HG03064 (cell line): ENCODE measurements around the gene SCFD2.
A peak's percentile ranks its signal among the peaks of the same experiment; 100 is the strongest.
"Not testable (repeated sequence)": the region's sequence is repeated elsewhere in the genome, so short reads cannot be mapped to it uniquely, and the experiment has no call there.

Experiments
- ATAC-seq: cut with Tn5 transposase; IDR thresholded peaks from one replicate; pipeline ENCODE4 v1.9.1; 2021; ENCODE audit warnings: low read depth; ENCODE audit not compliant: unreplicated experiment

The SCFD2 gene

DNA sequence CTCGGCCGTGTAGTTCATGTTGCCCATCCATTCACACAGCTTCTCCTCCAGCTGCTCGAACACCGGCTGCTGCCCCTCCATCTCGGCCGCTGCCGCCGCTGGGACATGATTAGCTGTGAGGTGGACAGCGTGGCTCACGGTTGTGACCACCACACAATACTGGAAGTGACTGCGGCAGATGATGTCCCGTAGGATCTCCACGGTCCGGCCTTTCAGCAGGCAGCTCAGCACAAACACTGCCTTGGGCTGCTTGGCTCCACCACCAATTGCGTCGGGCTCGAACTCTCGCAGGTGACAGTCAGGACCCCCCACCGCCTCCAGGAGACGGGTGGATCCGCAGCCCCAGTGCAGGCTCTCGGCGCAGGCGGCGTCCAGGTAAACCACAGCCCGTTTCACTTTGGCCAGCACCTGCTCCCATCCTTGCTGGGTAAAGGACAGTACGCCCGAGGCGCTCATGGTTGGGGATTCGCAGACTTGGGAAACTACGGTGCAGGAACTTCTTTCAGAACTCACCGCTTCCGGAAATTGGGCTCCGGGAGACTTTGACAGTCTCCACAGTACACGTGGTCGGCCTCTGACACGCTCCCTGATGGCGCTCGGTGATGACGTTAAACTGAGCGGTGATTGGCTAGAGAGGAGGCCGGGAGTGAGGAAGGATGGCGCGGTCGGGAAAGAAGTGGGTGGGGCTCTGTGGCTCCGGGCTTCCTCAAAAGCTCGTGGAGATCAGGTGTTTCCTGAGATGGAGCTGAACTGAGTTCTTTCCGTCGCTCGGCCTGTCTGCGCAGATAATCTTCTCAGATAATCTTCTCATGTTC is at the start of gene SCFD2:
Gene SCFD2, minus strand, starts transcription at position 576 of the 815 bp plus-strand sequence.
- peak; percentile 97 for ATAC-seq

DNA sequence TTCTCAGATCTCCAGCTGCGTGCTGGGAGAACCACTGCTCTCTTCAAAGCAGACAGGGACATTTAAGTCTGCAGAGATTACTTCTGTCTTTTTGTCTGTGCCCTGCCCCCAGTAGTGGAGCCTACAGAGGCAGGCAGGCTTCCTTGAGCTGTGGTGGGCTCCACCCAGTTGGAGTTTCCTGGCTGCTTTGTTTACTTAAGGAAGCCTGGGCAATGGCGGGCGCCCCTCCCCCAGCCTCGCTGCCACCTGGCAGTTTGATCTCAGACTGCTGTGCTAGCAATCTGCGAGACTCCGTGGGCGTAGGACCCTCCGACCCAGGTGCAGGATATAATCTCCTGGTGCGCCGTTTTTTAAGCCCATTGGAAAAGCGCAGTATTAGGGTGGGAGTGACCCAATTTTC is 43.6 kb upstream of the SCFD2 start:
- ATAC-seq, result not testable (repeated sequence)

DNA sequence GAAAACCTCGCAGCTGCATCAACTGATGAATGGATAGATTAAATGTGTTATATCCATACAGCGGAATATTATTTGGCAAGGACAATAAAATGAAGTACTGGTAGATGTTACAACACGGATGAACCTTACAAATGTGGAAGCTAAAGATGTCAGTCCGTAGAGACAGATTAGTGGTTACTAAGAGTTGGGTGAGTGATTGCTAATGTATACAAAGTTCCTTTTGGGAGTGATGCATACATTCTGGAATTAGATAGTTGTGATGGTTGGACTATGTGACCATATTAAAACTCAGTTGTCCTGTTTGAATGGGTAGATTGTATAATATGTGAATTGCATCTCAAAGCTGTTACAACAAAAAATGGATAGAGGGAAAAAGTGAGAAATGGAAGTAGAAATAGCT is 14.4 kb upstream of the SCFD2 start:
- no peak for ATAC-seq

DNA sequence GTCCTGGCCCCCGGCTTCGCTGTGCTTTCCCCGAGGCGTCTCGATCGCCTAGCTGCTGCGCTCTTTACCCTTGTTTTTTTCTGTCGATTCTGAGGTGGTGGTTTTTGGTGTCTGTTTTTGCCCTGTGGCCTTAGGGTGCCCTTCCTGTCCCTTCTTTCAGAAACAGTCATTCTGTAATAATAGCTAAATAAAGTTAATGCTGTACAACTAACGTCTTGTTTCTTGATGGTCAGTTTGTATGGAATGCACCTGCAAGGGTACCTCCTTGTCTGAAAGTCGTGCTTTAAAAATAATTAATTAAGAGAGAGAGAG is 12.3 kb upstream of the SCFD2 start:
- ATAC-seq, result peak; percentile 42

DNA sequence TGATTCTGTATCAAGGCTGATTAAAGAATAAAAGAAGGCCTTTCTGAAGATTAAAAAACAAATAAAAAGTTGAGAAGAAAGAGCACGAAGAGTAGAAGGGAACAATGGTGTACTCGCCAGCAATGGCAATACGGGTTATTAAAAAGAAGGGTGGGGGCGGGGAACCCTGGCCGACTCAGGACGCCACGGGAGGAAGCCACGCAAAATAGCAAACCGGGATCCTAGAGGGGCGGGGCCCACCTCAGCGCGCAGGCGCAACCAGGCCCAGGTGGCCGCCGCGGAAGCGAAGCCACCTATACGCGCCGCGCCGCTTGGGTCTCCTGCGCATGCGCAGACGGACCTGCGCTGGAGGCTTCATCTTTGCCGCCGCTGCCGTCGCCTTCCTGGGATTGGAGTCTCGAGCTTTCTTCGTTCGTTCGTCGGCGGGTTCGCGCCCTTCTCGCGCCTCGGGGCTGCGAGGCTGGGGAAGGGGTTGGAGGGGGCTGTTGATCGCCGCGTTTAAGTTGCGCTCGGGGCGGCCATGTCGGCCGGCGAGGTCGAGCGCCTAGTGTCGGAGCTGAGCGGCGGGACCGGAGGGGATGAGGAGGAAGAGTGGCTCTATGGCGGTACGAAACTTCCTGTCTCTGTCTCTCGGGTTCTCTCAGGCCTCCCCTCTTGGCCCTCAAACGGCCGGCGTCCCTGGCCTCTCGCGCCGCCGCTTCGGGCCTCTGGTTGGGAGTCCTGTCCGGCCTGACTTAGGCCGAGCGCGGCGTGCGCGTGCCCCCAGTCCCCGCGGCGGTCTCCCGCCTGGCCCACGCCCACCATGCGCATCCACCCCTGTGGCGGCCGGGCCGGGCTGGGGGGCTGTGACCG is 11.7 kb upstream of the SCFD2 start, which contains the start of gene FIP1L1:
Gene FIP1L1, plus strand, starts transcription at position 323 of the 852 bp plus-strand sequence. Its CDS starts 198 bp downstream, at position 521.
- peak; percentile 86 for ATAC-seq

DNA sequence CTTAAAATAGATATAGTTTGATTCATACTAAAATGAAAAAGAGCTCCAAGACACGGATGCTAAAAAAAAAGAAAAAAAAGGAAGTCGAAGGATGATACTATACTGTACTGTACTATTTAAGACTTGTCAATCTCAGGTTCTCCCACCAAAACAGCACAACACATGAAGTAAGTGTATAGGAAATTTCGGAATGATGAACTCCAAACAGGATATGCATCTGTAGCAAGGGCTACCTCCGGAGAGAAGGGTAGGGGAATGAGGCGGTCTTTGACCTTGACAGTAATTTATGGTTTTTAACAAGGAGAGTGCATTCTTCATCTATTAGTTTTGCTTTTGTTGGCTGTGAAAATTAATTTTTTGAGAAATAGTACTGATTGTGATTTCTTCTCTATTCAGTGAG is 11.0 kb upstream of the SCFD2 start:
- no peak for ATAC-seq

DNA sequence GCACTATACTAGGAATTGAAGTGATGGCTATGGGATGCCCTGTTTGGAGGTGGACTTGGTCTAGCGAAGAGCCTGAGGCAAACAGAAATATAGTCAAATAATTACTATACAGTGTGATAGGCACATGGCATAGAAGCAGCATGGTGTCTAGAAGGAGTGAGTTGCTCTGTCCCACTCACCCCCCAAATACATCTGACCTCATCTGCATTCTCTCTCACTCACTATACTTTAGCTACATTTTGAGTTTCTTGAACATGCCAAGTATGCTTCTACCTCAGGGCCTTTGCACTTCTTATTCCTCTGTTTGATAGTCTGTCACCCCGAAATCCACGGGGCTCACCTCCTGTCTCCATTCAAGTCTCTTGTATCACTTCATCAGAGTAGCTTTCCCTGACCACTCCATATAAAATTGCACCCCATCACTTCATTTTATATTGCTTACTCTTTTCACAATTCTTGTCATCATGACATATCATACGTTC is 9.0 kb upstream of the SCFD2 start:
- no peak for ATAC-seq

DNA sequence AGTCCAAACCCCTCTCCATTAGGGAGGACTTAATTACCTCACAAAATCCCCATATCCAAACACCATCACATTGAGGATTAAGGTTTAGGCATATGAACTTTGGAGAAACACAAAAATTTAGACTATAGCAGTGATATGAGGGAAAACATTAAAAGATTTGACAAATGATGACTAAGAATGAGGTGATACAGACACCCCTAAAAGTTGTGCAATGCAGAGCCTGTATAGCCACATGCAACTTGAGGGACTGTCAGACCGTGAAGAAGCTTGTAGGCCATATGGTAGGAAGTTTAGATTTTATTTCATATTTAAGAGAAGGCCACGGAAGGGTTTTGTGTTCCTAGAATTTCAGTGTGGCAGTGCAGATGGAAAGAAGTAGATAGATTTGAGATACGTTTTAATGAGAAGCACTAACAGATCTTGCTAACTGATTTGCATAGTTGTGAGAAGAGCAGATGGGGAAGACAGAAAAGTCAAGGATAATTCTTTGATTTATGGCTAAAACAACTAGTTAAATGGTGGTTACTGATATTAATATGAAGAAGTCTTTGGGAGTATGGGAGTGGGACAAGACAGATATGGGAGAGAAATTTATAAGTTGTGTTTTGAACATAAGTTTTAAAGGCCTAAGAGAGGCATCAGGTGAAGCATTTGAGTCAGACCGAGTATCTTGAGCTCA is 6.1 kb upstream of the SCFD2 start:
- ATAC-seq, result no peak

DNA sequence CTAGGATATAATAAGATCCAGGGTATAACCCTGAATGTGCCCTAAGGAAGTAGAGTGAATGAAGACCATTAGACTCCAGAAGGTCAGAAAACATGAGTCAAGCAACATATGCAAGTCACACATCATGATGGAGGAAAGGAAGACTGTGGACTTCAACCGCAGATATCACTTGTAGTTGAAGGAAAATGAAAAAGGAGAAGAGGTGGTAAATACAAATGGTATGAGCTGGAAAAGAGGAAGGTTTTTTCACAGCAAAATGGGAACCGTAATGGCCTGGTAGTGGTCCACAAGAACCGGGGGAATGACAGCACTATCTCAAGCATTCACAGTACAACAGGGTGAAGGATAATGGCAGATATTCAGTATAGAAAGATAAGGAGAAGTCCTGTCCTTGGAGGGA is 5.2 kb upstream of the SCFD2 start:
- ATAC-seq, result no peak

DNA sequence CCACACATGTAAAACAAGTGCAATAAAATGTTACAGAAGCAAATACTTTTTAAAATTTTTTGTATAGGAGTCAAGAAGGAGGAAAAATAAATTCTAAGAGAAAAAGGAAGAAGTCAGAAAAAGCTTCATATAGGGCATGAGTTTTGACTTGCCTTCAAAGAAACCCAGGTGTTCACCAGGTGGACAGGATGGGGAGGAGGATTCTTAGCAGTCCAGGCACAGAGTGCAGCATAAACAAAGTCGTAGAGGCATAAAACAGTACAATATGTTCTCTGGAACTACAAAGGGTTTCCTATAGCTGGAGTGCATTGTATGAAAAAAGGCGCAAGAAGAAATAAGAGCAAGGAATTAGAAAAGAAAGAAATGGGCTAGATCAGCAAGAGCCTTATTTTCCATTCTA is 1.9 kb upstream of the SCFD2 start:
- ATAC-seq, result no peak

DNA sequence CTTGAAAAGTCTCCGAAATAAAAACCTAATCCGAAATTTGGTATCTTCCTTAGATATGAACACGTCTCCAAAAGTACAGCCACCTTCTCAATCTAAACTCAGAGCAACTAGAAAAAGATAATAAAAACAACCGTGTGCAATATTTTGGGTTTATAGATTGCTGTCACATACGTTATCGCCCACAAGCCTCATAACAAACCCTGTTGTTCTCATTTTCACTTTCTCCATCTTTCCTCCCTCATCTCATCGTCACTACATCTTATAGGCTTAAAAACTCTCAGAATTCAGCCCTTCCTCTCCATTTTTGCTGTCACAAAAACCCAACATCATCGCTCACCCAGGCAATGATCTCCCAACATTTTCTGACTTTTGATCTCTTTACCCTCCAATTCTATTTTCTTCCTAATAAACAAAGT is 448 bp upstream of the SCFD2 start:
- no peak for ATAC-seq

DNA sequence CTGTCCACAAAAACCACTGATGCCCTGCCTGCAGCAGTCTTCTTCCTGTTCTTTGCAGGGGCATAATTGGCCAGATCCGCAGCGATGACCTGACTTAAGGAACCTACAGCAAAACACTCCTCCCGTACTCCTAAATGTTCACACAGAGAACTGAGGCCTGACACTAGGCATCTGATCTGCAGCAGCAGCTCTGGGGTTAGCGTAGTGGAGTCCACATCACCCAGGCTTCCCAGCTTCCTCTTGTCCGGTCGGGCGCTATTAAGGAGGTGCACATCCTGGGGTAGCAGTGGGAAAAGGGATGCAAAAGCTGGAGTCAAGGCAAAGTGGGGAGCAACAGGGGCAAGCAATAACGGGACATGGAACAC is 758 bp downstream of the SCFD2 start:
- peak; percentile 11 for ATAC-seq

DNA sequence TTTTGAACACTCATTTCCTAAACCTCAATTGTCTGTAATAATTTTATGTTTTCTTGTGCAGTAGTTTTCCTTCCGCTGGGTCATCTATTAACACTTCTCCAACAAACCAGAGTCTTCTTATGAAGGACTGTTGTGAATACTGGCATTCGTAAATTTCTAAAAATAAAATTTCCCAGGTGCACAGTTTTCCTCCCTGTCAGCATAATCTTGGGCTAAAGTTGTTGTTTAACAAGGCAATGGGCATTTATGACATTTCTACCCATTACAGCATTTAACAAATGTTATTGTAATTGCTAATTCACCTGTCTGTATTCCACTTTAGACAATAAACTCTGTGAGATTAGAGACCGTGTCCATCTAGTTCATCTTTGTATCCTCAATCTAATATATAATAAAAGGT is 1.2 kb downstream of the SCFD2 start:
- no peak for ATAC-seq

DNA sequence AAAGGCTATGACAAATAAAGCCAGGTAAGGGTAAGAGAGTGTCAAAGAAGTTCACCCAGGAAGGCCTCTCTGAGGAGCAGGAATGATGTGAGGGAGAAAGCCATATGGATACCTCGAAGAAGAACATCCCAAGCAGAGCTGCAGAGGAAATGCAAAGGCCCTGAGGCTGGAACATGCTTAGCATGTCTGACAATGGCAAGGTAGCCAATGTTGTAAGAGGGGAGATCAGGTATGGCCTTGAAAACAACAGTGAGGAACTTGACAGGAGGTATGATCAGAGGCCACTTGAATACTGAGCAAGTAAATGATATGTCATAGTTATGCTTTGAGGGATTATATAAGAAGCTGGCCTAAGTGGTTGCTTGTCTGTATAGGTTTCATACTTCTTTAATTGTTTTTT is 3.8 kb downstream of the SCFD2 start:
- ATAC-seq, result no peak

DNA sequence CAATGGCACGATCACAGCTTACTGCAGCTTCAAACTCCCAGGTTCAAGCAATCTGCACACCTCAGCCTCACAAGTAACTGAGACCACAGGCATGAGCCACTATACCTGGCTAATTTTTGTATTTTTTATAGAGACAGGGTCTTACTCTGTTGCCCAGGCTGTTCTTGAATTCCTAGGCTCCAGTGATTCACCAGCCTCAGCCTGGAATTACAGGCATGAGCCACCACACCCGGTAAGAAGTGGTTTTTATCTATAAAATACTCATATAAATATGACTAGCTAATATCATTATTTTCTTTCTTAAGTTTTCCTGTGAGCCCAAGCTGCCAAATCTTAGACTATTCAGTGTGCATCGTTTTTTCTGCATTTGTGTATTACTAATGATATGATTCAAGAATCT is 4.4 kb downstream of the SCFD2 start:
- ATAC-seq, result no peak

DNA sequence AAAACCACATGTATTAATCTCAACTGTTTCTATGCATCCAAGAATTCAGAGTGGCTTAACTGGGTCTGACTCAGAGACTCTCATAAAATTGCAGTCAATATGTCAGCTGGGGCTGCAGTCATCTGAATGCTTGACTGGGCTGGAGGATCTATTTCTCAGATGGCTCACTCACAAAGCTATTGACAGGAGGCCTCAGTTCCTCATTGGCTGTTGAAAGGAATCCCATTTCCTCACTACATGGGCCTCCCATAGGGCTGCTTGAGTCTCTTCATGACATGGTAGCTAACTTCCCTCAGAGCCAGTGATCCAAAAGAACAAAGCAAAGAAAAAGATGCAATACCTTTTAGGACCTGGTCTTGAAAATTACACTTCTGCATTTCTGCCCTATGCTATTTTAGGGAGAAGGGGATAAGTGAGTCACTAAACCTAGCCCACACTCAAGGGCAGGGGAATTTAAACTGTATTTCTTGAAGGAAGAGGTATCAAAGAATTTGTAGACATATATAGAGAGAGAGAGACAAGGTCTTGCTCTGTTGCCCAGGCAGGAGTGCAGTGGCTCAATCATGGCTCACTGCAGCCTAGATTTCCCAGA is 9.8 kb downstream of the SCFD2 start:
- ATAC-seq, result no peak

DNA sequence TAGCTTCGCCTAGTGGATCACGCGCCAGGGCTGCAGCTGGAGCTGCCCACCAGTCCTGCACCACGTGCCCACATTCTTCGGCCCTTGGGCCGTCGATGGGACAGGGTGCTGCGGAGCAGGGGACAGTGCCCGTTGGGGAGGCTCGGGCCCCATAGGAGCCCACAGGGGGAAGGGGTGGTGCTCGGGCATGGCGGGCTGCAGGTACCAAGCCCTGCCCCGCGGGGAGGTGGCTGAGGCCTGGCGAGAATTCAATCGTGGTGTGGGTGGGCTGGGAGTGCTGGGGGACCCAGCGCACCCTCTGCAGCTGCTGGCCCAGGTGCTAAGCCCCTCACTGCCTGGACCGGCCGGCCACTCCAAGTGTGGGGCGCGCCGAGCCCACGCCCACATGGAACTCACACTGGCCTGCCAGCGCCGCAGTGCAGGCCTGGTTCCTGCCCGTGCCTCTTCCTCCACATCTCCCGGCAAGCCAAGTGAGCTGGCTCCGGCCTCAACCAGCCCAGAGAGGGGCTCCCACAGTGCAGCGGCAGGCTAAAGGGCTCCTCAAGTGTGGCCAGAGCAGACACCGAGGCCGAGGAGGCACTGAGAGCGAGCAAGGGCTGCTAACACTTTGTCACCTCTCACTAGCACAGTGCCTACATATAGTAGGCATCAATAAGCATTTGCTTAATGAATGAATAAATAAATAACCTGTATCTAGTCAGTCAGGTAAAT is 11.7 kb downstream of the SCFD2 start:
- ATAC-seq, result no peak

DNA sequence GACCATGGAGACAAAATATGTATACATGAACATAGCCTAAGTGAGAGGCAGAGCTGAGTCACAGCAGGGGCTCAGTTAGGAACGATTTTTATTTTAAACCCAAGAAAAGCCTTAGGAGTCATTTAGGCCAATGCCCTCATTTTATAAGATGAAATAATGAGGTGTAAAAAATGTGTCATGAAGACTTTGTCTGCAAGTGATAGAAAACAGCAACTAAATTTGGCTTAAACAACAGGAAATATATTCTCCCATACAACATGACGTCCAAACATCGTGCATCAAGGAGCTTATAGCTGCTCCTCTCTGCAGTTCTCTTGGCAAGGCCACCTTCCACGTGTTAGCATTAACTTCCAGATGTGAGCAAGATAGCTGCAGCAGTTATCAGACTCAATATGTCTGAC is 16.8 kb downstream of the SCFD2 start:
- ATAC-seq, result no peak

DNA sequence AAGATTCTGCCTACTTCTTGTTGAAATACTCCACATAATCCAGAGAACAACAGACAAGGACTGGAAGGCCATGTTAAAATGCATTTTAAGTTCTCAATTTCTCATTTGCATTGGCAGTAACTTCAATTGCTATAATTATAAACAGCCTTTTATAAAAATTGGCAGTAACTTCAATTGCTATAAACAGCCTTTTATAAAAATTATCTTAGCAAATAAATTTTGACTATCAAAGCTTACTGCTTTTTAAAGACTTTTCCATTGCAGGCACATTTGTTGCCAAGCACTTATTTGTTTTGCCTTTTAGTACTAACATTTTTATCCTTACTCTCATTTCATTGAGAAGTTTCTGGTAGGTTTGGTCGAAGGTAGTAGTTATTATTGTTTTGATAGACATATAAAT is 17.8 kb downstream of the SCFD2 start:
- ATAC-seq, result no peak
